Hematopoietic multipotent progenitor cell treated with erythropoietin and hydrocortisone succinate and interleukin-3 and kit ligand, for 4 days (in vitro differentiated cells): Measurements from ENCODE around the gene ANAPC15.

Experiments
- DNase-seq: peaks from one replicate; pipeline ENCODE4 v3.0.0-alpha.2; 2015

ANAPC15 gene

GRCh38 chr11:72084076-72084475, 28.4 kb downstream of the ANAPC15 start:
- DNase-seq: no peak

- DNase-seq: no peak
Observed at GRCh38 chr11:72083414-72083813, 29.1 kb downstream of the ANAPC15 start.

GRCh38 chr11:72081821-72082453, 30.6 kb downstream of the ANAPC15 start:
- DNase-seq: no peak

- DNase-seq: no peak
Observed at GRCh38 chr11:72081184-72081644, 31.3 kb downstream of the ANAPC15 start.

- peak; percentile 100 for DNase-seq
Observed at GRCh38 chr11:72080326-72081183, 31.9 kb downstream of the ANAPC15 start, which contains the start of the genes LRRC51 and NUMA1. TSS of gene LRRC51 (plus strand) at chr11:72080850. CDS start at chr11:72089084, 8,234 bp downstream. TSS of gene NUMA1 (minus strand) at chr11:72080542. CDS start at chr11:72035943, 44,599 bp downstream.

GRCh38 chr11:72079819-72080325, 32.6 kb downstream of the ANAPC15 start:
- DNase-seq: no peak

- no peak for DNase-seq
Observed at GRCh38 chr11:72078477-72078876, 34.0 kb downstream of the ANAPC15 start.

GRCh38 chr11:72075756-72076155, 36.7 kb downstream of the ANAPC15 start:
- no peak for DNase-seq

GRCh38 chr11:72075109-72075508, 37.4 kb downstream of the ANAPC15 start:
- DNase-seq: peak; percentile 79

- DNase-seq: peak; percentile 25
Observed at GRCh38 chr11:72072348-72072747, 40.1 kb downstream of the ANAPC15 start.

- no peak for DNase-seq
Observed at GRCh38 chr11:72070491-72070890, 42.0 kb downstream of the ANAPC15 start.

GRCh38 chr11:72069787-72070251, 42.7 kb downstream of the ANAPC15 start:
- DNase-seq: peak; percentile 81

- no peak for DNase-seq
Observed at GRCh38 chr11:72069200-72069599, 43.3 kb downstream of the ANAPC15 start.

- DNase-seq: no peak
Observed at GRCh38 chr11:72067676-72068075, 44.8 kb downstream of the ANAPC15 start.

- DNase-seq: no peak
Observed at GRCh38 chr11:72067266-72067665, 45.2 kb downstream of the ANAPC15 start.

GRCh38 chr11:72066855-72067254, 45.6 kb downstream of the ANAPC15 start:
- no peak for DNase-seq

GRCh38 chr11:72061739-72062396, 50.6 kb downstream of the ANAPC15 start:
- no peak for DNase-seq
